NCI-H748 treated with DMSO at 0.1 percent for 48 hours (cell line): ENCODE measurements around the gene HTRA3.

Source experiments
- DNase-seq: peaks from one replicate; lab custom pipeline; 2025; lab: John Stamatoyannopoulos, UW

The HTRA3 gene

GRCh38 chr4:8280876-8281440 is 11.4 kb downstream of the HTRA3 start:
- DNase-seq: no peak

- no peak for DNase-seq
These were observed 12.1 kb downstream of the HTRA3 start for GRCh38 chr4:8281519-8282133.

GRCh38 chr4:8282134-8282641 is 12.6 kb downstream of the HTRA3 start:
- DNase-seq: no peak

GRCh38 chr4:8282742-8283141 is 13.2 kb downstream of the HTRA3 start:
- no peak for DNase-seq

GRCh38 chr4:8283161-8283560 is 13.6 kb downstream of the HTRA3 start:
- DNase-seq: no peak

DNA sequence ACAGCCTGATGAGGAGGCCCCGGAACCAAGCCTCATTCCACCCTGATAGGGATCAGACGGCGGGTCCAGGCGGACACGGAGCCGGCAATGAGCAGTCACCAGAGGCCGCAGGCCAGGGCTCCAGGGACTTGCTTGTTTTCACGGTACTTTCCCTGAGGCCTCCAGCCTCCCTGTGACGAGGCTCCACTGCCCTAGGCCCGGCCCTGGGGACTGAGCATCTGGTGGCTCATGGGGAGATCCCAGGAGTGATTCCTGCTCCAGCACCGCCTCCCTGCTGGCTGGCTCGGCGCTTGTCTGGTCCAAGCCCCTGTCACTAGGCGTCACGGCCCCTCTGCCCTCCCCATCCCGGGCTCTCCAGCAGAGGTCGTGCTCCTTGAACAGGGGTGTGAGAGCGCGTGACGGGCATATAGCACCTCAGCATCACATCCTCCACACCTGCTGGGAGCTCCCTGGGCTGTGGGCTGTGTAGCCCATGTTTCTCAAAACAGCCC is 14.1 kb downstream of the HTRA3 start:
- no peak for DNase-seq

DNA sequence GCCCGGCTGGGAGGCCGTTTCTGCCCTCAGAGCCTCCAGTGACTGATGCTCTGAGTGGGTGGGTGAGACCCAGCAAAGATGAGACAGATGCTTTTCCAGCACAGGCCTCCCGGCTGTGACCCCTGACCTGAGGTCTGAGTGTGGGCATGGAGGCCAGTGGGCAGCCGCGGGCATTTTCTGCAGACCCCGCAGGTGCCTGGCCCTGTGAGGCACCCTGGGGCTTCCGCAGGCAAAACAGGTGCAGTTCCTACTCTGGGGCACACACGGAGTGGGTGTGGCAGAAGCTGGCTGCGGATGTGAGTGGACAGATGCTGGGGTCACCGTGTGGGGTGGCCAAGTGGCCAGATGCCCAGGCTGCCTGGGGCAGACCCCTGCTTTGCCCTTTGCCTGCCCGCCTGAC is 14.8 kb downstream of the HTRA3 start:
- DNase-seq: no peak

DNA sequence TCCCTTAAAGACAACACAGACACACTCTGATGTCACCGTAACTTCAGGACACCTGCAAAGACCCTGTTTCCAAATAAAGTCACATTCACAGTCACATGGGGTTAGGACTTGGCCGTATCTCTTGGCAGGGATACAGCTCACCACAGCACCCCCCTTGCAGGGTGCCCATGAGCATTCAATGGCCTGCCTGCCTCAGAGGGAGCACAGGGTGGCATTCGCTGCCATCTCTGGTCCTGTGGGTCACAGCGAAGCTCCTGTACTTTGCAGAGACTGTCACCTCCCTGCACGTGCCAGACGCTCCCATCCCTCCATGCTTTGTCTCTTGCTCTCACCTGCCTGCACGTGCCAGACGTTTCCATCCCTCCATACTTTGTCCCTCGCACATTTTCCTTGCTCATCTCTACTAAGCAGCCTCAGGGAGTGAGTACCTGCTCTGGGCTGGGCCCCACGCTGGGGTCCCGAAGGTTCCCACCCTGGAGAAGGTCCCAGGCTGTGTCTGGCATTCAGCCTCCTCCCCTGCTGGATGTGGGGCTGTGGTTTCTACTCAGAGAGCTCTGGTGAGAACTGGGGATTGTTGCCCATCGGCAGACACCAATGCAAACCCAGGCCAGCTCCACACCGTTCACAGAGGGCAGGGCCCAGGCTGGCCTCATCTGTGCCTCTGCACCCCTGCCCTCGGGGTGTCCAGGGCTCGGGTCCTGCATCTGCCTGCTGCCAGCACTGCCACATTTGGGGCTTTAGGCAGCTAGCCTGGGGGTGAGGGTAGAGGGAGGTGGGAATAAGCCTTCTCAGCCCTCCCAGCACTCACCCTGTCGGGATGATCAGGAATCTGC is 15.8 kb downstream of the HTRA3 start:
- DNase-seq: no peak

- no peak for DNase-seq
These were observed 16.6 kb downstream of the HTRA3 start for GRCh38 chr4:8285976-8286718.

GRCh38 chr4:8286719-8287342 is 17.3 kb downstream of the HTRA3 start:
- no peak for DNase-seq

DNA sequence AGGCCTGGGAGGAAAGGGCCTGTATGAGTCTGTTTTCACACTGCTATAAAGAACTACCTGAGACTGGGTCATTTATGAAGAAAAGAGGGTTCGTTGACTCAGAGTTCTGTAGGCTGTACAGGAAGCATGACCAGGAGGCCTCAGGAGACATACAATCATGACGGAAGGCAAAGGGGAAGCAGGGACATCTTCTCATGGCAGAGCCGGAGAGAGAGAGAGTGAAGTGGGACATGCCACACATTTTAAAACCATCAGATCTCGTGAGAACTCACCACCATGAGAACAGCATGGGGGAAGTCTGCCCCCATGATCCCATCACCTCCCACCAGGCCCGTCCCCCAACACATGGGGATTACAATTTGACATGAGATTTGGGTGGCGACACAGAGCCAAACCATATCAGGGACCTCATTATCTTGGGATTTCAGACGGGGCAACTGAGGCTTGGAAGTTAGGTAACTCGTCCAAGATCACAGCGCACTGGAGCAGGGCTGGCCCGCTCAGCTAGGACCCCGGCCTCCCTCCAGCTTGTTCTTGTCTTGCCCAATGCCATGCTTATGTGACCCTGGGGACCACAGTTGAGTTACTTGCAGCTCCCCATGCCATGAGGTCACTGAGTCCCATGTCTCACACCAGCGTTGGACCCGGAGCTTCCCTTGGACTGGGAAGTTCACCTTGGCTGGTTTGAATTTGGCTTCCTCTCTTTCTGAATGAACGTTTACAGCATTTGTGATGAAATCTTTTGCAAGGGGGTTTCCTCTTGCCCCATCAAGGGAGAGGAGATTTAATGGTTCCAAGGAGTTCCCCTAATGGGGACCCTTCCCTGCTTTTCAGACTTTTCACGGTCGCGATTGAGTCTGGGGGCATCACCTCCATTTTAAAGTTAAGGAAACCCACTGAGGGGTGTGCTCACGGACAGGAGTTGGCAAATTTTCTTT is 18.1 kb downstream of the HTRA3 start:
- DNase-seq: no peak

- DNase-seq: no peak
These were observed 19.7 kb downstream of the HTRA3 start for GRCh38 chr4:8289151-8289750.

- DNase-seq: no peak
These were observed 20.6 kb downstream of the HTRA3 start for GRCh38 chr4:8289956-8290700.

DNA sequence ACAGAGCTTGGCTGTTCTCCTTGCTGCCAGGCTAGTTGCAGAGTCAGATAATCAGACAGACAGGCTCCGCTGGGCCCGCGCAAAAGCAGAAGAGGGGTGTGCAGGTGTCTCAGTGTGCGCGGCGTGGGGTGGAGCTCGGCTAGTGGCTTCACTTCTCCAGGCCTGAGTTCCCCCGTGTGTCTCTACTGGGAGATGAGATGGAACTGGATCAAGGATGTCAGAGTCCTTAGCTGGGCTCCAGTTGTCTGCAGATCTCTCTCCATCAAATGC is 21.1 kb downstream of the HTRA3 start:
- DNase-seq: no peak

DNA sequence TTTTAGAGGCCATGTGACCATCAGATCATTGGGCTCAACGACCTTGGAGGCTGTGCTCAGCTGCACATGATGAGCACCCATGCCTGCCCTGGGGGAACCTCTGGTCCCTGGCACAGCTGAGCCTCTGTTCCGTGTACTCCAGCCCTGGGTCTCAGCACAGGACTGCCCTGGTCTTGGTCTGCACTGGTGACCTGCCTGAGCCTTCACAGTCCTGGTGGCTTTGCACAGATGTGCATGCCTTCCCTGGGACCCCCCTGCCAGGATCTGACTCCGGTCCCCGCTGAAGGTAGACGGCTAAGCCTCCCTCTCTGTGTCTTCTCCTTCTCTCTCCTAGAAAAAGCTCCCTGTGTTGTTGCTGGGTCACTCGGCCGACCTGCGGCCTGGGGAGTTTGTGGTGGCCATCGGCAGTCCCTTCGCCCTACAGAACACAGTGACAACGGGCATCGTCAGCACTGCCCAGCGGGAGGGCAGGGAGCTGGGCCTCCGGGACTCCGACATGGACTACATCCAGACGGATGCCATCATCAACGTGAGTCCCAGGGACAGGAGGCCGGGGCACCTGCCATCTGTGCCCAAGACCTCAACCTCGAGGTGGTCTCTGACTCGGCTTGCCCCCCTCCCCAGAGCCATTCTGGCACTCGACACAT is 21.6 kb downstream of the HTRA3 start:
- DNase-seq: no peak

DNA sequence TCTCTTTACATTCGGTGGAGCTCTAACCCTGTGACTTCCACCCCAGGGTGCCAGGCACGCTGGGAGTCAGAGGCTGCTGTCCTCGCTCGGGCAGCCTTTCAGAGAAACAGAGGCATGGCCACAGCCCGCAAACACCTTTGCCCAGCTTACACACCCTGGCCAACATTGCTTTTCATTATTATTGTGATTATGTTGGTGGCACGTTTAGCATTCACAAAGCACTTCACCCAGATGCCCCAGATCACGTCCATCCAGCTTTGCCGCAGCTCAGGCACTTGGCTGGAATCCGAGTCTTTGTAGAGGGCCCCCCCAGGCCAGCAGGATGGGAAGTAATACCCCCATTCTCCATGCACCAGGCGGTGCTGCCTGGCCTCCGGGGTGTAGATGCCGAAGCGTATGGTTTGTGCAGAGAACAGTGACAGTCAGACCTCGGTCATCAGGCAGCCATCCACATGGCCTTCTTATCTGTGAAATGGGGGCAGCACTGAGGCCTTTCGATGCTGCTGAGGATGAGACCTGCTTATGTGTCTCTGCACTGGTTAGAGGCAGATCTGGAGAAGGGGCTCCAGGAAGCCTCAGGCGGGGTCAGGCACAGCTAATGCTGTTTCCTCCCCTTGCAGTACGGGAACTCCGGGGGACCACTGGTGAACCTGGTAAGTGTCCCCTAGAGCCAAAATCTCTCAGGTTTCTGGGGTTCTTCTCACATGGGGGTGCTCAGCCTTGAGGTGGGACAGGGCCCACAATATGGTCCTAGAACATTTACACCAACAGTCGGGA is 22.3 kb downstream of the HTRA3 start:
- DNase-seq: no peak

DNA sequence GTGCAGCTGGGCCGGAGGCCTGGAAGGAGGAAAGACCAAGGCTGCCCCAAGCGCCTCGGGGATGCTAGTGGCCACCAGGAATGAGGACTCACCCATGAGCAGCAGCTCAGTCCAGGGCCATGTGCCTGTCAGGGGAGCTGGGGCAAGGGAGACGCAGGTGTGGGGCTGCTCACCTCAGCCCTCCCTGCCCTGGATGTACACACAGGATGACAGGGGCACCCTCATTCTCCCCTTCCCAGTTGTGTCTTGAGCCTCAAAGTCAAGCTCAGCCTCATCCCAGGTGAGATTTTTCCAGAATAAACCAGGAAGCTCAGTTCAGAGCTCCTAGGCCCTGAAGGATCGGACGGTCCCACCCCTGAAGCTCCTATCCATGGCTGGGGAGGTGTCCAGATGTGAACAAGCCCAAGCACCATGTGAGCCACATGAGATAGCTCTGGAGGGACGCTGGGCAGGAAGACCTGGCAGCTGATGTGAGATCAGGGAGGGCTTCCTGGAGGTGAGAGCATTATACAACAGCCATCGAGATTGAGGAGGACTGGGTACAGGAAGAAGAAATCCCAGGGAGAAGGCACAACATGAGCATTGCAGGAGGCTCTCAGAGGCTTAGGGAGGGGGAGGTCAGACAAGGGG is 23.0 kb downstream of the HTRA3 start:
- DNase-seq: no peak
